ENCODE data around the gene GOLGA6A.
A peak's percentile ranks its signal among the peaks of the same experiment; 100 is the strongest.

The GOLGA6A gene

DNA sequence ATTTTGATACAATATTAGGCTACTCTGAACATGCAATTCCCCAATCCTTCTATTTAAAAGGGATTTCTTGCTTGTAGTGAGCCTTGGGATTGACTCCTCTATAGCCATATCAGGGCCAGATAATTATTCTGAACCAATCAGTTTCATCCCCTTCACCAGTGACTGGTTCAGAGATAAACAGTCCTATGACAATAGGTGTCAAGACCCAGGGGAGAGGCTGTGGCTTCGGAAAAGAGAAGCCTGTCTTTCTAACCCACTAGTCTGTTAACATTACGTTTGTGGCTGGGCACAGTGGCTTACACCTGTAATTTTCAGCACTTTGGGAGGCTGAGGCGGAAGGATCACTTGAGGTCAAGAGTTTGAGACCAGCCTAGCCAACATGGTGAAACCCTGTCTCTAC lies 41.8 kb upstream of the GOLGA6A start:
- Histone ChIP-seq H3K9me3 (ENCODE audit: insufficient read depth, low read depth, low read length) (no peaks in the 10 kb centered on the region), H3K9ac (ENCODE audit: low read depth, low read length, poor library complexity, severe bottlenecking) (no peak overlapping the region), H2AFZ (ENCODE audit: low read length) (no peak overlapping the region), H3K4me2 (ENCODE audit: low read depth, low read length, poor library complexity, severe bottlenecking) (no peak overlapping the region), H4K20me1 (ENCODE audit: insufficient read depth, low read length, poor library complexity, severe bottlenecking) (no peaks in the 10 kb centered on the region), H3K79me2 (ENCODE audit: insufficient read depth, low read length) (no peaks in the 10 kb centered on the region), H3K36me3 (ENCODE audit: insufficient read depth, low read length) (no peaks in the 10 kb centered on the region), H3K4me1 (ENCODE audit: insufficient read depth, low read length, poor library complexity, severe bottlenecking) (peaks cover 24% of the 10 kb centered on the region), H3F3A (ENCODE audit: low read depth) (no peaks in the 10 kb centered on the region), H3K27me3 (ENCODE audit: insufficient read depth, low read length, poor library complexity, severe bottlenecking) (no peaks in the 10 kb centered on the region), H3K4me3 (ENCODE audit: low read length, poor library complexity, severe bottlenecking) (no peak overlapping the region), H3K9me2 (replicated peaks; ENCODE audit: low read depth, low read length) (no peaks in the 10 kb centered on the region)
- TF ChIP-seq EZH2phosphoT487 (IDR thresholded peaks at IDR 0.05; ENCODE audit: borderline replicate concordance) (no peak), CTCF (conservative IDR thresholded peaks at IDR 0.05; ENCODE audit: low read length) (no peak)

- no peaks in the 10 kb centered on the region for H3K36me3 ChIP-seq (ENCODE audit: insufficient read depth, low read length)
- H4K20me1 ChIP-seq (ENCODE audit: insufficient read depth, low read length, poor library complexity, severe bottlenecking) = no peaks in the 10 kb centered on the region
- H3K79me2 ChIP-seq (ENCODE audit: insufficient read depth, low read length) = no peaks in the 10 kb centered on the region
- H2AFZ ChIP-seq (ENCODE audit: low read length) = peak overlapping the region; percentile 76
- H3K4me3 ChIP-seq (ENCODE audit: low read length, poor library complexity, severe bottlenecking) = peak overlapping the region; percentile 45
- TF ChIP-seq EZH2phosphoT487 (IDR thresholded peaks at IDR 0.05; ENCODE audit: borderline replicate concordance) (no peak), CTCF (conservative IDR thresholded peaks at IDR 0.05; ENCODE audit: low read length) (no peak)
- H3F3A ChIP-seq (ENCODE audit: low read depth) = no peaks in the 10 kb centered on the region
- H3K9me2 ChIP-seq (replicated peaks; ENCODE audit: low read depth, low read length) = no peaks in the 10 kb centered on the region
- peaks cover 24% of the 10 kb centered on the region for H3K4me1 ChIP-seq (ENCODE audit: insufficient read depth, low read length, poor library complexity, severe bottlenecking)
- H3K4me2 ChIP-seq (ENCODE audit: low read depth, low read length, poor library complexity, severe bottlenecking) = peak overlapping the region; percentile 73
- no peaks in the 10 kb centered on the region for H3K27me3 ChIP-seq (ENCODE audit: insufficient read depth, low read length, poor library complexity, severe bottlenecking)
- no peaks in the 10 kb centered on the region for H3K9me3 ChIP-seq (ENCODE audit: insufficient read depth, low read depth, low read length)
- H3K9ac ChIP-seq (ENCODE audit: low read depth, low read length, poor library complexity, severe bottlenecking) = peak overlapping the region; percentile 62
Observed at GRCh38 chr15:74123658-74124057, 41.3 kb upstream of the GOLGA6A start.

- no peaks in the 10 kb centered on the region for H3K27me3 ChIP-seq (ENCODE audit: insufficient read depth, low read length, poor library complexity, severe bottlenecking)
- peak overlapping the region; percentile 73 for H3K4me2 ChIP-seq (ENCODE audit: low read depth, low read length, poor library complexity, severe bottlenecking)
Observed at GRCh38 chr15:74123131-74123429, 40.7 kb upstream of the GOLGA6A start.

More at GRCh38 chr15:74123131-74123429, 40.7 kb upstream of the GOLGA6A start:
- peak overlapping the region; percentile 62 for H3K9ac ChIP-seq (ENCODE audit: low read depth, low read length, poor library complexity, severe bottlenecking)
- H3K79me2 ChIP-seq (ENCODE audit: insufficient read depth, low read length) = no peaks in the 10 kb centered on the region
- H4K20me1 ChIP-seq (ENCODE audit: insufficient read depth, low read length, poor library complexity, severe bottlenecking) = no peaks in the 10 kb centered on the region
- peaks cover 24% of the 10 kb centered on the region for H3K4me1 ChIP-seq (ENCODE audit: insufficient read depth, low read length, poor library complexity, severe bottlenecking)
- H3K9me3 ChIP-seq (ENCODE audit: insufficient read depth, low read depth, low read length) = no peaks in the 10 kb centered on the region
- peak overlapping the region; percentile 76 for H2AFZ ChIP-seq (ENCODE audit: low read length)
- no peaks in the 10 kb centered on the region for H3K9me2 ChIP-seq (replicated peaks; ENCODE audit: low read depth, low read length)
- no peaks in the 10 kb centered on the region for H3K36me3 ChIP-seq (ENCODE audit: insufficient read depth, low read length)
- peak overlapping the region; percentile 45 for H3K4me3 ChIP-seq (ENCODE audit: low read length, poor library complexity, severe bottlenecking)
- H3F3A ChIP-seq (ENCODE audit: low read depth) = no peaks in the 10 kb centered on the region
- peak; percentile 40 for TF ChIP-seq CTCF (conservative IDR thresholded peaks at IDR 0.05; ENCODE audit: low read length)
- no peak for TF ChIP-seq EZH2phosphoT487 (IDR thresholded peaks at IDR 0.05; ENCODE audit: borderline replicate concordance)

Measured in Loucy (cell line).